HCT116 (cell line): ENCODE results near the gene LCN6. TPM values are rescaled to one million over a fixed set of nuclear protein-coding genes. Genes with fewer than 3 reads are reported as not detected.

Source experiments
- ATAC-seq: fragments of 200-7000 bp; cut with Tn5 transposase; 2 replicates; pipeline ENCODE4 v1.9.1; 2020; ENCODE audit warnings: mild to moderate bottlenecking, moderate library complexity
- BruUV-seq: library from RNA; stranded (reverse); fragments of 400-500 nt; replicated peaks from 2 replicates; lab custom pipeline; 2021; lab: Mats Ljungman, UMichigan
- CTCF ChIA-PET: fragments of 300-600 bp; sonication (Branson Sonifier 250); formaldehyde crosslinking; loops from one replicate; lab custom pipeline; 2021; ENCODE audit warnings: antibody characterized with exemption; lab: Charles Lee
- POLR2A ChIA-PET: fragments of 300-600, 350-600 bp; sonication (Branson Sonifier 250); formaldehyde crosslinking; loops from one replicate; lab custom pipeline; 2021; ENCODE audit warnings: antibody characterized with exemption; lab: Charles Lee
- RAD21 ChIA-PET, 2 experiments: fragments of 300-600 bp; sonication (Branson Sonifier 250); formaldehyde crosslinking; loops; one replicate each; lab custom pipeline; 2023; ENCODE audit warnings: low total read pairs in 2 of 2; ENCODE audit not compliant: uncharacterized antibody in 2 of 2, unreplicated experiment in 2 of 2, low non-redundant PET in 1 of 2; lab: Charles Lee
- DNase-seq: peaks from one replicate; pipeline ENCODE4 v3.0.0-alpha.2; 2010; ENCODE audit warnings: low read depth, low spot score
- H2AFZ ChIP-seq: fragments of 200-600 bp; shearing (Covaris generic), sonication (generic); 2 replicates; pipeline ENCODE4 v1.6.1; 2017; ENCODE audit warnings: low read depth, mixed run types, mixed read lengths, antibody characterized with exemption, low read length; ENCODE audit not compliant: poor library complexity, severe bottlenecking
- H3K27ac ChIP-seq: 2 replicates; pipeline ENCODE4 v1.5.1; 2012; ENCODE audit warnings: low read depth, low read length
- H3K27me3 ChIP-seq: fragments of 200-600 bp; sonication (generic); 2 replicates; pipeline ENCODE4 v1.6.1; 2016; ENCODE audit warnings: mixed run types, low read length, mixed read lengths; ENCODE audit not compliant: insufficient read depth
- H3K36me3 ChIP-seq, 2 experiments: fragments of 200-500 bp in 1 of 2; fragments of 200-600 bp in 1 of 2; sonication (Bioruptor generic) in 1 of 2; sonication (generic) in 1 of 2; 2 replicates each; pipeline versions ENCODE4 v1.5.1 to v1.6.1; 2014 to 2016; ENCODE audit warnings: low read length in 2 of 2, inconsistent platforms in 1 of 2, mixed read lengths in 1 of 2, mixed run types in 1 of 2; ENCODE audit not compliant: insufficient read depth in 2 of 2, control insufficient read depth in 1 of 2
- H3K4me1 ChIP-seq, 2 experiments: fragments of 200-600 bp in 1 of 2; sonication (generic) in 1 of 2; 2 replicates each; pipeline versions ENCODE4 v1.5.1 to v1.6.1; 2012 to 2017; ENCODE audit warnings: low read length in 2 of 2, inconsistent platforms in 1 of 2, mild to moderate bottlenecking in 1 of 2, mixed read lengths in 1 of 2, mixed run types in 1 of 2, moderate library complexity in 1 of 2; ENCODE audit not compliant: insufficient read depth in 2 of 2, control insufficient read depth in 1 of 2
- H3K4me2 ChIP-seq: fragments of 200-600 bp; sonication (generic); 2 replicates; pipeline ENCODE4 v1.6.1; 2017; ENCODE audit warnings: mixed run types, low read length, mixed read lengths
- H3K4me3 ChIP-seq, 2 experiments: fragments of 200-600 bp in 1 of 2; sonication (generic) in 1 of 2; replicated peaks in 1 of 2; 2 replicates each; pipeline ENCODE4 v1.5.1; 2011 to 2016; ENCODE audit warnings: low read length in 2 of 2, control low read depth in 1 of 2, low read depth in 1 of 2, mild to moderate bottlenecking in 1 of 2, mixed read lengths in 1 of 2, mixed run types in 1 of 2
- H3K79me2 ChIP-seq: fragments of 200-600 bp; sonication (generic); 2 replicates; pipeline ENCODE4 v1.6.1; 2017; ENCODE audit warnings: mild to moderate bottlenecking, mixed run types, low read length, moderate library complexity, mixed read lengths; ENCODE audit not compliant: insufficient read depth
- H3K9ac ChIP-seq: fragments of 200-600 bp; sonication (generic); 2 replicates; pipeline ENCODE4 v1.6.1; 2016; ENCODE audit warnings: low read length, mixed read lengths
- H3K9me2 ChIP-seq: fragments of 200-600 bp; sonication (generic), shearing (Covaris generic); 2 replicates; pipeline ENCODE4 v1.6.1; 2017; ENCODE audit warnings: mixed run types, mild to moderate bottlenecking, moderate library complexity; ENCODE audit not compliant: insufficient read depth
- H3K9me3 ChIP-seq, 2 experiments: fragments of 200-500 bp in 1 of 2; fragments of 200-600 bp in 1 of 2; sonication (Bioruptor generic) in 1 of 2; sonication (generic) in 1 of 2; 2 replicates each; pipeline ENCODE4 v1.6.1; 2014 to 2017; ENCODE audit warnings: low read length in 2 of 2, mixed read lengths in 2 of 2, inconsistent platforms in 1 of 2, low read depth in 1 of 2, mild to moderate bottlenecking in 1 of 2, mixed run types in 1 of 2, moderate library complexity in 1 of 2; ENCODE audit not compliant: control insufficient read depth in 1 of 2, insufficient read depth in 1 of 2
- H4K20me1 ChIP-seq: fragments of 200-600 bp; sonication (generic), shearing (Covaris generic); 2 replicates; pipeline ENCODE4 v1.6.1; 2017; ENCODE audit warnings: mixed run types, mild to moderate bottlenecking, moderate library complexity; ENCODE audit not compliant: insufficient read depth
- CTCF ChIP-seq, 3 experiments: fragments of 200-600 bp in 1 of 3; sonication (generic) in 1 of 3; IDR thresholded peaks in 2 of 3; conservative IDR thresholded peaks in 1 of 3; 2 replicates each; pipeline ENCODE4 v1.5.1; 2012 to 2017; ENCODE audit warnings: low read depth in 2 of 3, low read length in 2 of 3, antibody characterized with exemption in 1 of 3, borderline replicate concordance in 1 of 3, control low read depth in 1 of 3, mild to moderate bottlenecking in 1 of 3, mixed read lengths in 1 of 3, mixed run types in 1 of 3, moderate library complexity in 1 of 3; ENCODE audit not compliant: insufficient read depth in 1 of 3
- ELF1 ChIP-seq: IDR thresholded peaks from 2 replicates; pipeline ENCODE4 v1.6.1; 2012; ENCODE audit warnings: low read depth, borderline replicate concordance
- REST ChIP-seq: IDR thresholded peaks from 2 replicates; pipeline ENCODE4 v1.6.1; 2012; ENCODE audit warnings: low read depth
- intact Hi-C: fragments of 100-400 bp; cut with micrococcal nuclease; formaldehyde crosslinking; loops from 2 replicates; pipeline ENCODE4 v1.10.0; 2022
- total RNA-seq: library from RNA; stranded (reverse); gene quantifications from one replicate; pipeline ENCODE4 v1.2.1, GENCODE V29; 2021; ENCODE audit not compliant: unreplicated experiment

Gene LCN6
- total RNA-seq, 1 experiment from 2014 or later = not detected

GRCh38 chr9:136753371-136754058 lies 5.2 kb upstream of the LCN6 start:
- DNase-seq (no peak), ATAC-seq (no peak)
- Histone ChIP-seq H3K79me2 (no peaks in the 10 kb centered on the region), H3K36me3 (no peaks in the 10 kb centered on the region), H3K9me3 (peaks cover 4 to 22% of the 10 kb centered on the region in 2 experiments; a peak in 3 of 4 replicates), H4K20me1 (no peaks in the 10 kb centered on the region), H3K4me1 (no peaks in the 10 kb centered on the region), H3K27ac (no peak overlapping the region), H3K9me2 (no peaks in the 10 kb centered on the region), H3K4me3 (no peak overlapping the region), H3K9ac (no peak overlapping the region), H2AFZ (no peak overlapping the region), H3K27me3 (no peaks in the 10 kb centered on the region)
- intact Hi-C loops = no loop called here
- ChIA-PET CTCF (no interaction called here), RAD21 (no interaction called here), POLR2A (no interaction called here)
- no TSS peak for BruUV-seq
- TF ChIP-seq REST = no peak
- no peak for TF ChIP-seq CTCF (IDR thresholded peaks at IDR 0.05 in 2 of 3, conservative IDR thresholded peaks at IDR 0.05 in 1 of 3; ENCODE audit: borderline replicate concordance in 1 of 3, insufficient read depth in 1 of 3, low read depth in 2 of 3, low read length in 2 of 3)
- no peak for TF ChIP-seq ELF1
- TF ChIP-seq, all 23 proteins: peak for 0
- H3K4me2 ChIP-seq = no peak overlapping the region
